Ureter (tissue), 1 donor: ENCODE measurements around the gene AP4M1. TPM values are rescaled to one million over a fixed set of nuclear protein-coding genes. Genes with fewer than 3 reads are reported as not detected.
A peak's percentile ranks its signal among the peaks of the same experiment; 100 is the strongest.

ENCODE experiments used
- DNase-seq: peaks from one replicate; pipeline ENCODE4 v3.0.0-alpha.2; 2020; ENCODE audit warnings: low spot score
- total RNA-seq: library from RNA; stranded (reverse); gene quantifications from one replicate; pipeline ENCODE4 v1.2.4, GENCODE V29; 2023
- donor health status: DM: yes; HTN: yes; CAD: no.

The AP4M1 gene, protein sequence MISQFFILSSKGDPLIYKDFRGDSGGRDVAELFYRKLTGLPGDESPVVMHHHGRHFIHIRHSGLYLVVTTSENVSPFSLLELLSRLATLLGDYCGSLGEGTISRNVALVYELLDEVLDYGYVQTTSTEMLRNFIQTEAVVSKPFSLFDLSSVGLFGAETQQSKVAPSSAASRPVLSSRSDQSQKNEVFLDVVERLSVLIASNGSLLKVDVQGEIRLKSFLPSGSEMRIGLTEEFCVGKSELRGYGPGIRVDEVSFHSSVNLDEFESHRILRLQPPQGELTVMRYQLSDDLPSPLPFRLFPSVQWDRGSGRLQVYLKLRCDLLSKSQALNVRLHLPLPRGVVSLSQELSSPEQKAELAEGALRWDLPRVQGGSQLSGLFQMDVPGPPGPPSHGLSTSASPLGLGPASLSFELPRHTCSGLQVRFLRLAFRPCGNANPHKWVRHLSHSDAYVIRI
- 19.5 TPM for total RNA-seq

DNA sequence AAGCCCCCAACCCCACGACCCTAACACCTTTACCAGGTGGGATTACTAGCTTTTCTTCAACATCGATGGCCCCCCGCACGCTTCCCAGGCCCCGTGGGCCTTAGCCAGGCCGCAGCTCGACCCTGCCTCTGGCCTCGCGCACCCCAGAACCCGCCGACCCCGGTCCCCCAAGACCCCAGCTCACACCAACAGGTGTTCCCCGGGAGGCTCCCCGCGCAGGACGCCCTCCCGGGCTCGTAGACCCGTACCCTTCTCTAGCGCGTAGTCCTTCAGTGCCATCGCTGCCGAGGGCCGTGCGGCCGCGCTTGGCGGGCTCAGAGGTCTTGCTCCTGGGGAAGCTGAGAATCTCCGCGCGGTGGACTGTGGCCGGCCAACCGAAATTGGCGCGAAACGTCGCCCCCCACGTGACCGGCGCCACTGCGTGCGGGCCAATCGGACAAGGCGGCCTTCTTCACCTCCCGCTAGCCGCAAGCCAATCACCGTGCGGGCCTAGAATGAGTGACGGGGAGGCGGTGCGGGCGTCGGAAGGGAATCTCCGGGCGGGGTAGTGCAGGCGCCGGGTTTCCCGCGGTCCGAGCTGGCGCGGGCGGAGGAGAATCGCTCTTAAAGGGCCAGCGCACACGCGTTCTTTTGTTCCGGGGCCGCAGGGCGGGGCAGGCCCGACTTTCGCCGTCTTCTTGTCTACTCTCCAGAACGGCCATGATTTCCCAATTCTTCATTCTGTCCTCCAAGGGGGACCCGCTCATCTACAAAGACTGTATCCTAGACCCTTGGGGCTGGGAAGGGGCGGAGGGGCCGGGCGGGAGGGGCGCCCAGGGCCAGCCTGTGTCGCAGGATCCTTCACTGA lies at the start of gene AP4M1, which contains the start of gene MCM7:
TSS of gene AP4M1 (plus strand) at position 628 of the 847 bp plus-strand sequence. CDS start at position 700, 72 bp downstream.
TSS of gene MCM7 (minus strand) at position 382 of the 847 bp plus-strand sequence. CDS start at position 279, 103 bp downstream.
- DNase-seq = peak; percentile 99

DNA sequence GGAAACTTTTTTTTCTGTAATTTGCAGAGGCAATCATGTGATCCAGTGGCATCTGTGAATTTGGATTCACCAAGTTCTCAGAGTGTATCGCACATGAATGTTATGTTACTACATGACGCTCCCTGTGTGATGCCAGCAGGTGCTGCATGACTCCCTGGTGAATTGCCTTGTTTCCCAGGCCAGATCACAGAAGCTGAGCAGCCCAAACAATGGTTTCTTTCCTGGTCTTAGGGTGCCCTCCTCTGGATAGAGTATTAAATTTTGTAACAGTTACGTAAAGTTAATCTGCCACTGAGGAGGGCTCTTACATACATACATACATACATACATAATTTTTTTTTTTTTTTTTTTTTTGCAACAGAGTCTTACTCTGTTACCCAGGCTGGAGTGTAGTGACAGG lies 48.2 kb upstream of the AP4M1 start:
- DNase-seq = no peak

DNA sequence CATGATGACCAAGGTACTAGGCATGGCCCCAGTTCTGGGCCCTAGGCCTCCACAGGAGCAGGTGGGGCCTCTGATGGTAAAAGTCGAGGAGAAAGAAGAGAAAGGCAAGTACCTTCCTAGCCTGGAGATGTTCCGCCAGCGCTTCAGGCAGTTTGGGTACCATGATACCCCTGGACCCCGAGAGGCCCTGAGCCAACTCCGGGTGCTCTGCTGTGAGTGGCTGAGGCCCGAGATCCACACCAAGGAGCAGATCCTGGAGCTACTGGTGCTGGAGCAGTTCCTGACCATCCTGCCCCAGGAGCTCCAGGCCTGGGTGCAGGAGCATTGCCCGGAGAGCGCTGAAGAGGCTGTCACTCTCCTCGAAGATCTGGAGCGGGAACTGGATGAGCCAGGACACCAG lies 44.4 kb upstream of the AP4M1 start:
- DNase-seq = no peak

DNA sequence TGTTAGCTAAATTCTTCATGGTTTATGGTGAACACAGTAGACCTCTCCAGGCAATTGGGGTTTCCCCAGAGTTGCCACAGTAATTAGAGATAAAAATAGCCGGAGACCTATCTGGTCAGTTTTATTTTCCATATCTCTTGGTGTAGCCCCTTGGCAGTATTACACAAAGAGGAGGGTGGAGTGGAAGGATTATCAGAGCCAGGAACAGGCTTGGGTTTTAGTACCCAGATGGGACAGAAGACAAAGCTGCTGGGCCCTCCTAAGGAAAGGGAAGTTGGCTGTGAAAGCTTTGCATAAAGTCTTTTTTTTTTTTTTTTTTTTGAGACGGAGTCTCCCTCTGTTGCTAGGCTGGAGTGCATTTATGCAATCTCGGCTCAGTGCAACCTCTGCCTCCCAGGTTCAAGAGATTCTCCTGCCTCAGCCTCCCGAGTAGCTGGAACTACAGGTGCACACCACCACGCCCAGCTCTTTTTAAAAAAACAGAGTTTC lies 42.1 kb upstream of the AP4M1 start:
- no peak for DNase-seq

DNA sequence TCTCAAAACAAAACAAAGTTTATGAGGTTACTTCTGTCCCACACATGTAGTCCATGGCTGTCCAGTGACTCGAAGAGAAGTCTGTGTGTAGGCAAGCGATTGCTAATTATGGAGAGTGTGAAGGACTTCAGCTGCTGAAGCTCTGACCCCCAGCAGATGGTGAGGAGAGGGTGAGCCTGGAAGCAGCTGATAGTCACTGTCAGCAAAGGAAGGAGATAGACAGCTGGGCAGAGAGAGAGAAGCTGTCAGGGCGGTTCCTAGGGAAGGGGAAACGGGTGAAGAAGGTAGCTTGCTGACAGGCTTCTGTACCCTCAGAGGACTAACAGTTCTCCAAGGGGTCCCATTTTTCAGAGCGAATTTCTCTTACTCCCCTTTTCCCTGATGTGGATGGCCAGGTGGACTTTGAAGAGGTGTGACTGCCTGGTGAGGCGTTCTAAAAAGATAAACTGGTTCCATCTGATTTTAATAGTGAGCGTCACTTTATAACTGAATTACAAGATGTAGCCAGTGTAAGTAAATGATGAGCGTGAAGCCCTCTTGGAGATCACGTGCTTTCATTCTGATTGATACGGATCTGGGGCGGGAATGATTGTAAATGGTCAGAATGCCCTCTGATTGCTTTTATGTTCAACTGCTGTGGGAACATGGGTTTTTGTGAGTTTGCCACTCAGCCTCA lies 39.8 kb upstream of the AP4M1 start:
- DNase-seq = no peak

DNA sequence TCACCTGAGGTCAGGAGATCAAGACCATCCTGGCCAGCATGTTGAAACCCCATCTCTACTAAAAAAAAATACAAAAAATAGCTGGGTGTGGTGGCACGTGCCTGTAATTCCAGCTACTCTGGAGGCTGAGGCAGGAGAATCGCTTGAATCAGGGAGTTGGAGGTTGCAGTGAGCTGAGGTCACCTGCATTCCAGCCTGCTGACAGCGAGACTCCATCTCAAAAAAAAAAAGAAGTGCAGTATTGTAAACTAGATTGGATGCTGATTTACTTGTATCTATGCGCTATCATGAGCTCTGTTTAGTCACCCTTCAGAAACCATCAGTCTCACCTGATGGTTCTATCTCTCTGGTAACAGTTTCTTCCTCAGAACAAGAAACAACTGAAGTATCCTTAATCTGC lies 38.1 kb upstream of the AP4M1 start:
- no peak for DNase-seq

DNA sequence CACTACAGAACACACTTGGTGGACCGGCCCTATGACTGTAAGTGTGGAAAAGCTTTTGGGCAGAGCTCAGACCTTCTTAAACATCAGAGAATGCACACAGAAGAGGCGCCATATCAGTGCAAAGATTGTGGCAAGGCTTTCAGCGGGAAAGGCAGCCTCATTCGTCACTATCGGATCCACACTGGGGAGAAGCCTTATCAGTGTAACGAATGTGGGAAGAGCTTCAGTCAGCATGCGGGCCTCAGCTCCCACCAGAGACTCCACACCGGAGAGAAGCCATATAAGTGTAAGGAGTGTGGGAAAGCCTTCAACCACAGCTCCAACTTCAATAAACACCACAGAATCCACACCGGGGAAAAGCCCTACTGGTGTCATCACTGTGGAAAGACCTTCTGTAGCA lies 37.3 kb upstream of the AP4M1 start:
- no peak for DNase-seq

DNA sequence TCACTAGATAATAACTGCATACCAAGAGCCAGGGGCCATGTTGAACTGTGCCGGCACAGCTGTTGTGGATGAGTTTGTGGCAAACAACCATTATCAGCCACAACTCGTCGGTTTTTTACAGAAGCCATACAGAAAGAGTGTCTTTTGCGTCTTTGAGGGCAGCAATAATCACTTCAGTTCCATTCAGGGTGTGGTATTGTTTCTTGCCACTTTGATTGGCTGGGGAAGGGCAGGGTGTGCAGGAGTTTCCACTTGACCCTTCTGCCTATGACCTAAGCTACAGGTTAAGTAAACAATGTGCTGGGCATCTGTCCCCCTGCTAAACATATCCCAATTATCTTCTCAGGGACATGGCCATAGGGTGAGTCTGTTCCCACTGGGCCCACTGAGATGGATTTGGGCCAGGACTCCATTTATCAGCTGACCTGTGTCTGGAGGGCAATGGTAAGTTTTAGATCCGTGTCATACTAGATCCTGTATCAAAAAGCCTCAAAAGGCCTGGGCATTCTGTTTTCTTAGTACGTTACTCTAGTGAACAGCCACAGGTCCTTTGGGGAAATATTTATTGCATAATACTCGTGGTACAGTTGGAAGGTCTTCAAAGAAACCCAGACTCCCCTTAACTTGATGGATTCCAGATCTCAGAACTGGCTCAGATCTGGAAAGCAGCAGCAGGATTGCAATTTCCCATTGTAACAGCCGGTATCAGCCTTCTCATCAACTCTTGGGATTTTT lies 35.8 kb upstream of the AP4M1 start:
- DNase-seq = no peak

DNA sequence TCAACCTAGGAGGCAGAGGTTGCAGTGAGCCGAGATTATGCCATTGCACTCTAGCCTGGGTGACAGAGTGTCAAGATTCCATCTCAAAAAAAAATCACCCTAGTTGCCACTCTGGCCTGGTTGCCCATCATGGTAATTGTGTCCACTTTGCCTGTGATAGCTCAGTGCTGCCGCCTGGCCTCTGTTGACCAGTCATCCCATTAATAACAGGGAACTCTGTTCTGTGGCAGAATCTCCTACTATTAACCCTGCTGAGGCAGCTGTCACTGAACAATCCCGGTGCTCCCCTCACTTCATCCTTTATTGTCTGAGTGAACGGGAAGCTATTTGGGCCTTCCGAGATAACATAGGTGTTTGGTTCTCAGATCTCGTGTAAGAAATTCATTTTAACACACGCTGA lies 34.5 kb upstream of the AP4M1 start:
- DNase-seq = no peak

DNA sequence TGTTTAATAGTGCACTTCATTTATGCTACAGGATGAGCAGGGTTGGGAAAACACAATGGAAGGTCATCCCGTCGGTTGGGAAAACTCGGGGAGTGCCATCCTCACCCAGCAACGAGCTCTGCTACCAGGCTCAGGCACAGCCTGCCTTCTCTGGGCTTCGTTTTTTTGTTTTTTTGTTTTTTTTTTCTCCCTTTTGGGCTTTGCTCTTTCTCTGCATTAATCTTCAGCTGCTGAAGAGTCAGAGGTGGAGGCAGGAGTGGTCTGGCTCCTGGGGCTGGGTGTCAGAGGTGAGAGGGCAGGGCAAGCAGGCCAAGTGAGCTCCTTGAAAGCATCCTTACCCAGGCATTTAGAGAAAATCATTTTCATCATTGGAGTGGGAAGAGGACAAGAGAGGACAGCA lies 31.5 kb upstream of the AP4M1 start:
- no peak for DNase-seq

DNA sequence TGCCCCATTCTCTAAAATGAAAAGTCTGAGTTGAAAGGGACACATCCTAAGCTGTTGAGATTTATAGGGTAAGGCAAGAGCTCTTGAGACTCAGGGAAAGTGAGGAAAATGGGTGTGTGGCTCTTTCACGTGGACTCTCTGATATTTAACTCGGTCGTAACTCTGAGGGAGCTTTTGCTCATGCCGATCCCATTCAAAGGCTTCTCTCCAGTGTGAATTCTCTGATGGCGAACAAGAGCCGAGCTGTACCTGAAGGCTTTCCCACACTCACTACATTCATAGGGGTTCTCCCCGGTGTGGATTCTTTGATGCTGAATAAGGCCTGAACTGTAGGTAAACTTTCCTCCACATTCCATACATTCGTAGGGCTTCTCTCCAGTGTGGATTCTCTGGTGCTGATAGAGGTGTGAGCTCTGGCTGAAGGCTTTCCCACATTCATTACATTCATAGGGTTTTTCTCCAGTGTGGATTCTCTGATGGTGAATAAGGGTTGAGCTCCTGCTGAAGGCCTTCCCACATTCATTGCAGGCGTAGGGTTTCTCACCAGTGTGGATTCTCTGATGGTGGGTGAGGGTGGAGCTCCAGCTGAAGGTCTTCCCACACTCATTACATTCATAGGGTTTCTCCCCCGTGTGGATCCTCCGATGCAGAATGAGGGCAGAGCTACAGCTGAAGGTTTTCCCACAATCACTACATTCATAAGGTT lies 30.3 kb upstream of the AP4M1 start:
- no peak for DNase-seq

DNA sequence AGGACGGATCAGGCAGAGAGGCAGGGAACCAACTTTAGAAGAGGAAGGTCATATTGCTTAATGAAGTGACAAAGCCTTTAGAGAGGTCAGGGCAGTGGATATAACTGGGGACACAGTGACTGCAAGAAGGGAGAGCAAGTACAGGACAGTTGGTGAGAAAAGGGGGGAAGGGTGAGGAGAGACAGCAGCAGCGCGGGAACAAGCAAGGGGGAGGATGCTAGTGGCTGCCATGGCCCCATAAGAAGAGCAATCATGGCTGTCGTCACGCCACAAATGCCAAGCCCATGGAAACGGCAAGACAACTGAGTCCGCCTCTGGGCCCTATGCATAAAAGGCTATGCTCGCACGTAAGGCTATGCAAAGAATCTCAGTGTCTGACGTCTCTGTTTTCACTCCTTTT lies 29.0 kb upstream of the AP4M1 start:
- no peak for DNase-seq

DNA sequence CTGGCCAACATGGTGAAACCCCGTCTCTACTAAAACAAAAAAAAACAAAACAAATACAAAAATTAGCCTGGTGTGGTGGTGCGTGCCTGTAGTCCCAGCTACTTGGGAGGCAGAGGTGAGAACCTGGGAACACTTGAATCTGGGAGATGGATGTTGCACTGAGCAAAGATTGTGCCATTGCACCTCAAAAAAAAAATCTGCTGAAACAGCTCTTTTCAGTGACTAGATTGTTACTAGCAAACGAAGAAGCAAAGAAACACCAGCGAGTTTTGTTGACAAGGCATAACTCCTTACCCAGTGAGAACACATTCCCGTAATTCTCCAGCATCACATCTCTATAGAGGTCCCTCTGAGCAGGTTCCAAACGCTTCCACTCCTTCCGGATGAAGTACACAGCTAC lies 26.6 kb upstream of the AP4M1 start:
- no peak for DNase-seq

DNA sequence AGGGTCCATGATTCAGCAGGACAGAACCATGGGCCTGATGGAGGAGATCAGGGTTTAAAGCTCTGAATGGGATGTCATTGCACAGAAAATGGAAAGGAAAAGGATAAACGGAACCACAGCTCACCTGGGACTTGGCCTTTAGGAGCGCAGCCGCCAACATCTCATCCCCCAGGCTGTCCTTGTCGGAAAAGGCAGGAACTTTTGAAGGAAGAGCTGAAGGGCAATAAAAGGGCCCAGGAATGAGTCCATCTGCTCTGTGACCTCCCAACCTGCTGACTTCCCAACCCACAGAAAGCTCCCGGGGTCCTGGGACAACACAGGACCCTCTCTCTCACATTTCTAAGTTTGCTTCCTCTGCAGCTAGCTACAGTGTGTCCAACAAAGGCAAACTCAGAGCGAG lies 26.0 kb upstream of the AP4M1 start:
- DNase-seq = no peak

DNA sequence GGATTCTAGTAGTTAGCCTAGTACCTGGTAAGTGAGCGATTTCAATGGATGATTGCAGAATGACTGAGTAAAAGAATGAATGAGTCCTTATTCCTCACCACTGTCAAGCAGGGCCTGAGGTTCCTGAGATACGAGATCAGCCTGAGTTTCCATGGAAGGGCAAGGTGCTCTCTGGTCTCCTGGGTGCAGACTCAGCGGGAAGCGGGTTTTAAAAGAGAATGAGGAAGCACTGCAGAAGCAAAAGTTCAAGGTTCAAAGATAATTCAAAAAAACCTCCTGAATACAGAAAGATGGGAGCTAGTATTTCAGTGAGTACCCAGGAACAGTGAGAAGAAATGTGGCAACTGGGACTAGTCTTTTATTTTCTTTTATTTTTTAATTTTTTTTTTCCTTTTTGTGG lies 24.2 kb upstream of the AP4M1 start:
- DNase-seq = no peak

DNA sequence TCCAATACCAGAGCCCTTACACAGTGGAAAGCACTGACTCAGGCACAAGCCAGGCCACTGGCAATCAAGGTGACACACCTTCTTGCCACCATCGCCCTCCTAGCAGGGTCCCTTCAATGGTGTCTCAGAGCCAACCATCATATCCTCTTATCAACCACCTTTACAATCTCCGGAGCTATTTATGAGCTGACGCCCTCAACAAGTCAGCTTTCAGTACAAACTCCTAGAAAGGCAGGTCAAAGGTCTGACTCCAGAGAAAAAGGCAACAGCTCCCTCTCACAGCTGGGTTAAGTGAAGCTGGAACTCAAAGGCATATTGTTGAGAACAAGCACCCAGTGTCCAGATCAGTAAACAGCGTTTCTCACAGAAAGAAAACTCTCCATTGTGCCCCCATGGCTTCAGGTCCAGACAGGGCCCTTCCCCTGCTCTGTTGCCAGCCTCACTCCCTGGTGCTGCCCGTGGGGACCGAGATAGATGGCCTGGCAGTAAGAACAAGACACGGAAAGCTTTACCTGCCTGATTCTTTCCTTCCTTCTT lies 22.4 kb upstream of the AP4M1 start:
- DNase-seq = no peak

DNA sequence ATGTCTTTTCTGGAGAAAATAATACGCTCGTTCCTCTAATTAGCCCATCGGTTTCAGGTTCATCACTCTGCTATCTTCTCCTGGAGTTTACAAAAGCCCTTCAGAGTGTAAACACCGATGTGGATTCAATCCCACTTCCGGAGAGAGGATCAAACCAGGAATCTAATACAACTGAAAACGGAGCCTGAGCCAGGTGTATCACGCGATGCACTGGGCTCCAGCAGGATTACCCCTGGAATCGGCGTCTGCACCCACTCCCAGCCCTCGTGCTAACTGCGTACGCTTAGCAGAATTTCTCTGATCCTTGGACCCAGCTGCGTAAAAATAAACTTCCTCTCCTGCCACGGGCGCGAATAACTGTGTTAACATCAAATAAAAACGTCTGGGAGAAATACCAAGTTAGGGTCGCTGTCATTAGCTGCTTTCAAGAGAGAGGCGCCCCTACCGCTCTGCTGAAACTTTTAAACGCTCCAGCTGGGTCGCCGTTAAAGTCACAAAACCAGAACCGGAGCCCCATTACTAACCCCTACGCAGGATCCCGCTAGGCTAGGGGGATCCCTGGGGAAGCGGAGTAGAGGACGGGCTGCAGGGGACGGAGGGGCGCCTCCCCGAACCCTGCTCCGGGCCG lies 20.4 kb upstream of the AP4M1 start:
- DNase-seq = no peak

DNA sequence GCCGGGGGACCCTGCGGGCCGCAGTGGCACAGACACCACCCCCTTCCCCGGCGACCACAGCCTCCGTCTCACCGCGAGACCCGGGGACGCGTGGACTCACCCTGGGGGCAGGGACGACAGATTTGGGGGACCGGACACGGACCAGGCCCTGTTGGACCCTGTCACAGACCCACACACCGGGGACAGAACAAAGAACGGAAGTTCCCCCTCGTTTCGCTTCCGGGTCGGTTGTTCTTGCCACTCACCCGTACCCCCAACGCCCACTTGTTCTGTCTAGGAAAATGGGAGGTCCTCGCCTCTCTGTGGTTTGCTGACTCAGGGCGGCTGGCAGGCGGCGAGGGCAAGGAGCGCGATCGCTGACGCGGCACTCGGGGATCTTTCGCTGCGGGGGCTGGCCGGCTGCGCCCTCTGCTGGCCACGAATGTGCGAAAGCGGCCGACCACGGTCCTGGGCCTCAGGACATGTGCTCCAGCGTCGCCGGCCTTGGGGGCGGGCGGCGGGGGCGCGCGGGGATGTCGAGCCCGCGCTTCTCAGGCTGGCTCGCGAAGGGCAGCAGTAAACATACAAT lies 19.8 kb upstream of the AP4M1 start, which contains the start of gene ZNF3:
TSS of gene ZNF3 (minus strand) at position 189 of the 568 bp plus-strand sequence. CDS start 4,366 bp downstream, outside the sequence.
- peak; percentile 99 for DNase-seq

DNA sequence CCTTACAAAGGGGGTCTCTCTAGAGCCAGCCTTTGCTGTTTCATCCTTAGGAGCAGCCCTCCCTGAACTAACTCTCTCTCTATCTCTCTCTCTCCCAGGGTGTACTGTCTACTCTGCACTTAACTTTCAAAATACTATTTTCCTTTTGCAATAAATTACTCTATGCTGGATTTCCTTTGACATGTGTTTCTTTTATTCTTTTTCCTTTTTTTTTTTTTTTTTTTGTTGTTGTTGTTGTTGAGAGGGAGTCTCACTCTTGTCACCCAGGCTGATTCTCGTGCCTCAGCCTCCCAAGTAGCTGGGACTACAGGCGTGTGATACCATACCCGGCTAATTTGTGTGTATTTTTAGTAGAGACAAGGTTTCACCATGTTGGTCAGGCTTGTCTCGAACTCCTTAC lies 18.5 kb upstream of the AP4M1 start:
- DNase-seq = no peak
